ENCODE measurements around the gene GPC2. TPM values are rescaled to one million over a fixed set of nuclear protein-coding genes. Genes with fewer than 3 reads are reported as not detected.
"Not testable (repeated sequence)": the region's sequence is repeated elsewhere in the genome, so short reads cannot be mapped to it uniquely, and the experiment has no call there.

Gene GPC2
- total RNA-seq, 4 donors from 2014 or later, result 1.3 TPM; not detected in 3

DNA sequence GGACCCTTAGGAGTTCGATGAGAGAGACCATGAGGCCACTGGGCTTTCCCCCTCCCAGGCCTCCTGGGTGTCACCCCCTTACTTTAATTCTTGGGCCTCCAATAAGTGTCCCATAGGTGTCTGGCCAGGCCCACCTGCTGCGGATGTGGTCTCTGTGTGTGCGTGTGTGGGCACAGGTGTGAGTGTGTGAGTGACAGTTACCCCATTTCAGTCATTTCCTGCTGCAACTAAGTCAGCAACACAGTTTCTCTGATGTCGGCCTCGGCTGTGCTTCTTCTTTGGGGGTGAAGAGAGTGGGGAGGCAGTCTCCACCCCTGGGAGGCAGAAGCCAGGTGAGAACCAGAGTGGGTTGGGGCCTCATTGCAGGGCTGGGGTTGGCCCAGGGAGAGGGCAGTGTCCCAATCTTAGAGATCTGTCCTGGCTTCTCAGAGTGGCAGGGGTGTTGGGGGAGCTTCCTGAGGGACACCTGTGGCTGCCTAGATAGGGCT, 44.1 kb upstream of the GPC2 start:
- 84 to 97% methylated on average over 5 of the region's 5 CpGs for WGBS, 2 donors
- TF ChIP-seq, protein P1, sequence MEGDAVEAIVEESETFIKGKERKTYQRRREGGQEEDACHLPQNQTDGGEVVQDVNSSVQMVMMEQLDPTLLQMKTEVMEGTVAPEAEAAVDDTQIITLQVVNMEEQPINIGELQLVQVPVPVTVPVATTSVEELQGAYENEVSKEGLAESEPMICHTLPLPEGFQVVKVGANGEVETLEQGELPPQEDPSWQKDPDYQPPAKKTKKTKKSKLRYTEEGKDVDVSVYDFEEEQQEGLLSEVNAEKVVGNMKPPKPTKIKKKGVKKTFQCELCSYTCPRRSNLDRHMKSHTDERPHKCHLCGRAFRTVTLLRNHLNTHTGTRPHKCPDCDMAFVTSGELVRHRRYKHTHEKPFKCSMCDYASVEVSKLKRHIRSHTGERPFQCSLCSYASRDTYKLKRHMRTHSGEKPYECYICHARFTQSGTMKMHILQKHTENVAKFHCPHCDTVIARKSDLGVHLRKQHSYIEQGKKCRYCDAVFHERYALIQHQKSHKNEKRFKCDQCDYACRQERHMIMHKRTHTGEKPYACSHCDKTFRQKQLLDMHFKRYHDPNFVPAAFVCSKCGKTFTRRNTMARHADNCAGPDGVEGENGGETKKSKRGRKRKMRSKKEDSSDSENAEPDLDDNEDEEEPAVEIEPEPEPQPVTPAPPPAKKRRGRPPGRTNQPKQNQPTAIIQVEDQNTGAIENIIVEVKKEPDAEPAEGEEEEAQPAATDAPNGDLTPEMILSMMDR (IDR thresholded peaks at IDR 0.05), result no peak
- no peak for TF ChIP-seq POLR2A (IDR thresholded peaks at IDR 0.05)
- H3K4me3 ChIP-seq (replicated peaks in 1 of 3), result no peak overlapping the region

DNA sequence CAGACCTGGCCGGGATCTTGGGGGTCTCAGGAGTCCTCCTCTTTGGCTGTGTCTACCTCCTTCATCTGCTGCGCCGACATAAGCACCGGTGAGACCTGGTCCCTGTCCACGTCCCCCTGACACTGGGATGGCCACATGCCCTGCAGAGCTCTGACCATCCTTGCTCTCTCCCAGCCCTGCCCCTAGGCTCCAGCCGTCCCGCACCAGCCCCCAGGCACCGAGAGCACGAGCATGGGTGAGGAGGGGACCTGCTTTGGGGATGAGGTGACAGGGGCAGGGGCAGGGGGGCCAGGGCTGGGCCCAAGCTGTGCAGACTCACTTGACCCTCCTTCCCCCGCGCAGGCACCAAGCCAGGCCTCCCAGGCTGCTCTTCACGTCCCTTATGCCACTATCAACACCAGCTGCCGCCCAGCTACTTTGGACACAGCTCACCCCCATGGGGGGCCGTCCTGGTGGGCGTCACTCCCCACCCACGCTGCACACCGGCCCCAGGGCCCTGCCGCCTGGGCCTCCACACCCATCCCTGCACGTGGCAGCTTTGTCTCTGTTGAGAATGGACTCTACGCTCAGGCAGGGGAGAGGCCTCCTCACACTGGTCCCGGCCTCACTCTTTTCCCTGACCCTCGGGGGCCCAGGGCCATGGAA, 43.5 kb upstream of the GPC2 start:
- Histone ChIP-seq H3K9me3 (no peaks in the 10 kb centered on the region), H3K36me3 (no peaks in the 10 kb centered on the region), H3K4me1 (no peaks in the 10 kb centered on the region), H3K27ac (no peak overlapping the region), H3K4me3 (replicated peaks in 1 of 3) (no peak overlapping the region), H3K27me3 (no peaks in the 10 kb centered on the region)
- WGBS, 2 donors, result 86 to 96% methylated on average over 17 to 20 of the region's 22 CpGs
- DNase-seq, result no peak
- TF ChIP-seq POLR2A (IDR thresholded peaks at IDR 0.05), result no peak
- TF ChIP-seq, protein P1 (IDR thresholded peaks at IDR 0.05), result no peak
- intact Hi-C loops (cut with DNase I), result no loop called here

More for the DNA sequence above, 44.1 kb upstream of the GPC2 start:
- Histone ChIP-seq H3K27ac (no peak overlapping the region), H3K36me3 (no peaks in the 10 kb centered on the region), H3K9me3 (no peaks in the 10 kb centered on the region), H3K4me1 (no peaks in the 10 kb centered on the region), H3K27me3 (no peaks in the 10 kb centered on the region)
- DNase-seq, result no peak
- intact Hi-C loops (cut with DNase I), result no loop called here

DNA sequence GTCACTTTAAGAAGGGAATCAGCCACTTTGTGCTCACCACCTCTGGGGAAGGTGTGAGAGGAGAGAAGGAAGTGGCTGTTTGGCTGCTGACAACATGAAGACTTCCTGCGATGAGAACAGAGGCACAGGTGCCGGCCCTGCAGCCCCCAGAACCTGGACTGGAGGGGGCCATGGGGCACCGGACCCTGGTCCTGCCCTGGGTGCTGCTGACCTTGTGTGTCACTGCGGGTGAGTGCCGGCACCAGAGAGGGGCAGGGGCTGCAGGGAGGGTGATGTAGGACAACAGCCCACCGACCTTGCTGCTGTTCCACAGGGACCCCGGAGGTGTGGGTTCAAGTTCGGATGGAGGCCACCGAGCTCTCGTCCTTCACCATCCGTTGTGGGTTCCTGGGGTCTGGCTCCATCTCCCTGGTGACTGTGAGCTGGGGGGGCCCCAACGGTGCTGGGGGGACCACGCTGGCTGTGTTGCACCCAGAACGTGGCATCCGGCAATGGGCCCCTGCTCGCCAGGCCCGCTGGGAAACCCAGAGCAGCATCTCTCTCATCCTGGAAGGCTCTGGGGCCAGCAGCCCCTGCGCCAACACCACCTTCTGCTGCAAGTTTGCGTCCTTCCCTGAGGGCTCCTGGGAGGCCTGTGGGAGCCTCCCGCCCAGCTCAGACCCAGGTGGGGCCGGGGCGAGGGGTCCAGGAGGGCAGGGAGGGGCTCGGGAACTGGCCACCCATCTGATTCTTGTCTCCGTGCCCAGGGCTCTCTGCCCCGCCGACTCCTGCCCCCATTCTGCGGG, 42.8 kb upstream of the GPC2 start, which contains the start of gene PVRIG:
Gene PVRIG (plus strand): TSS at position 149 of the 785 bp plus-strand sequence. CDS start 22 bp downstream, at position 171.
- DNase-seq; H3K36me3 ChIP-seq; H3K9me3 ChIP-seq; H3K4me1 ChIP-seq; H3K27me3 ChIP-seq; intact Hi-C loops (cut with DNase I); H3K27ac ChIP-seq; H3K4me3 ChIP-seq (replicated peaks in 1 of 3): not testable (repeated sequence)
- WGBS, 2 donors, result 85 to 93% methylated on average over 6 to 12 of the region's 27 CpGs

DNA sequence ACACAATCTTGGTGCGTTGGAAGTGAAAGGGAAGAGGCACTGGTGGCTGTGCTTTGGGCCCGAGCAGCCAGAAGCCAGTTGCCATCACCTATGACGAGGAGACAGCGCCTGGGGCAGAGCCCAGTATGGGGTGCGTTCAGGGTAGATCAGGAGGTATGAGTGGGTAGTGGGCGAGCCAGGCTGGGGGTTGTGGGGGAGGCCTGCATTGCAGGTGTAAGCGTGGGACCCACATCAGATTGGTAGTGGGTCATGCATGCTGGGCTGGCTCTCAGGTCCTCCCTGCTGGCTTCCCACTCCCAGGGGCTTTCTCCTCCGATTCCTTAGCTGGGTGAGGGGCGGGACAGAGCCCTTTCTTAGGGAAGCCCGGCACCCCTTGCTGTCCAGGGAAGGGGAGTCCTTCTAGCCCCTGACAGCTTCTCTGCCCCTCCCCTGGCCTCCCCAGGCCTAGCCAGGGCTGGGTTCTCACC, 42.1 kb upstream of the GPC2 start:
- no peak overlapping the region for H3K27ac ChIP-seq
- WGBS, 2 donors, result 84 to 92% methylated on average over 8 to 10 of the region's 10 CpGs
- intact Hi-C loops (cut with DNase I), result no loop called here

DNA sequence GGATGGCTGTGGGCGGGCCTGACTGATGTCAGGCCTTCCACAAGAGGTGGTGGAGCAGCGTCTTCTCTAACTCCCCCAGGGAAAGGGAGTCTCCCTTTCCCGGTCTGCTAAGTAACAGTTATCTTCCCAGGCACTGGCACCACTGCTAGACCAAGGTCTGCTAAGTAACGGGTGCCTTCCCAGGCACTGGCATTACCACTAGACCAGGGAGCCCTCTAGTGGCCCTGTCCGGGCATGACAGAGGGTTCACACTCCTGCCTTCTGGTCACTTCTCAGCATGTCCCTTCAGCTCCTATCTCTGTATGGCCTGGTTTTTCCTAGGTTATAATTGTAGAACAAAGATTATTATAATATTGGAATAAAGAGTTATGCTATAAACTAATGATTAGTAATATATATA, 40.8 kb upstream of the GPC2 start:
- intact Hi-C loops (cut with DNase I); H3K27me3 ChIP-seq; H3K4me1 ChIP-seq; H3K36me3 ChIP-seq; H3K4me3 ChIP-seq (replicated peaks in 1 of 3); H3K9me3 ChIP-seq; H3K27ac ChIP-seq: not testable (repeated sequence)
- 0% methylated on average over 1 to 2 of the region's 5 CpGs for WGBS, 2 donors
- peak; percentile 85 to 90 for DNase-seq
- TF ChIP-seq, protein P1 (IDR thresholded peaks at IDR 0.05), result peak in 5 of 6 experiments; percentile 19 to 49 (median 21)

More for the DNA sequence above, 42.1 kb upstream of the GPC2 start:
- H3K27me3 ChIP-seq, result no peaks in the 10 kb centered on the region
- H3K4me1 ChIP-seq, result no peaks in the 10 kb centered on the region
- DNase-seq, result no peak
- TF ChIP-seq POLR2A (IDR thresholded peaks at IDR 0.05), result no peak
- TF ChIP-seq, protein P1 (IDR thresholded peaks at IDR 0.05), result no peak
- no peaks in the 10 kb centered on the region for H3K9me3 ChIP-seq
- no peak overlapping the region for H3K4me3 ChIP-seq (replicated peaks in 1 of 3)
- H3K36me3 ChIP-seq, result no peaks in the 10 kb centered on the region
